Stimulated activated CD8-positive, alpha-beta memory T cell treated with anti-CD3 and anti-CD28 coated beads, Interleukin-7, amount 100 ng/mL, for 48 hours (primary cell): Measurements from ENCODE around the gene MAML3.

ENCODE experiments used
- DNase-seq, 2 donors: peaks; one replicate each; pipeline ENCODE4 v3.0.0-alpha.2; 2020; ENCODE audit warnings: low read depth in 1 of 2; ENCODE audit errors: extremely low read depth in 1 of 2

The MAML3 gene

DNA sequence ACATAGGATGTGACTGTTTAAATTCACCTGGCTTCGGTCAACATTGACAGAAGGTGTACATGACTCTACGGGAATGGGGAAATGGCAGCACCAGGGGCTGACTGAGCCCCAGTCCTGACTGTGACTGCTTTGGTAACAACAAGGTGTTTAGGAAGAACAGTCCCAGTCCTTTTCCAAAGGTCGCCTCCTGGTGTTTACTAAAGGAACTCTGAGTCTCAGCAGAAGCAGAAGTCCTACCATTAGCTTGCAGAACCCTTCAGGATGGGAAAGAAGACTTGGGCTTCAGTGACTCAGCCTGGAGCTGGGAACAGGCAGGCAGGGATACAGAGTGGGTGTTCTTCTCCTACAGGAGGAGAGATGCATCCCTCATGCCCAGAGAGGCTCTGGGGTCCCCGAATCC, 385.1 kb downstream of the MAML3 start:
- DNase-seq, result no peak

DNA sequence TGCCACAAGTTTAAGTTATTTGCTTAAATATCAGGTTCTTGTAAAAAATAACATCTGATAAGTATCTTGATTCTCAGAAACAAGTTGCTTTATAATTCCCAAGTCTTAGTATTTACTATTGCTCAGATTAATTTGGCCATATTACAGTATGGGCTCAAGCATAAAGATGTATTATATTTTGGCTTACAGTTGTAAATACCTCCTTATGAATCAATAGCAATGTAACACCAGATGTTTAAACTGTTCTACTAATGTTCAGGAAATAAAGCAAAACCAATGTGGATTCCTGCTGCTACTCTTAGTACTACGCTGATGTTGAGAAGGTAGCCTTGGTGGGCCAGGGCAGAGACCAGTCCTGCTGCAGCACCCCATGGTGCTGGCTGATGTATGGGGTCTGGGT, 385.6 kb downstream of the MAML3 start:
- DNase-seq, result no peak

DNA sequence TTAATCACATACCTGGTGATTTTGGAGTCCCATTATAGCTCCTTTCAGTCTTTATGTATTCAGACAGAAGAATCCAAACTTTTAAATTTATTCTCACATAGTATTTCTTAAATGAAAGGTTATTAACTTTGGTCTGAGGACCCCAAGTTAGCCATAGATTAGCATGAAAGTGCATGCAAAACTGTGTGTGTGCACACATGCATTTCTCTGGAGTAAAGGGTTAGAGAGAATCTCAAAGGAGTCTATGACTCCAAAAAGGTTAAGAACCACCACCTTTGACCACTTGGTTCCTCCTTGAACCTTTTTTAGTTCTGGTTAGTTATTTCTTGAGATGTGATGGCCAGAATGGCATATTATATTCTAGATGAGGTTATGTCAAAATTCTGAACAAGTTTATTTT, 386.4 kb downstream of the MAML3 start:
- DNase-seq, result no peak

DNA sequence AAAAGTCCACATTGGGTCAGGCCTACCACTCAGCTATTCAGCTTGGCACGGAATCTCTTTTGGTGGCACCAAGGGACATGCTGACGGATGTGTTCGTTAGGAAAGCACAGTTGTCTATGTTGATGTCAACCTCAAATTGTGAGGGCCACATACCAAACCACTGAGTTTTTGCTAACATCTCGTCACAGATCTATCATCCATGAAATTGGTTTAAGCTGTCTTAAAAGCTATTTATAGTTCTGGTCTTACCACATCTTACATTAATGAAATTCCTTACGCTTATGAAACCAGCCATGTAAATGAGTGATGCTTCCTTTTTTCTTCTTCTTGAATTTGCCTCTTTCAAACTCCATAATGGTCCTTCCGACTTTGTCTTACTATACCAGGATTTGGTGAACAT, 386.8 kb downstream of the MAML3 start:
- no peak for DNase-seq

DNA sequence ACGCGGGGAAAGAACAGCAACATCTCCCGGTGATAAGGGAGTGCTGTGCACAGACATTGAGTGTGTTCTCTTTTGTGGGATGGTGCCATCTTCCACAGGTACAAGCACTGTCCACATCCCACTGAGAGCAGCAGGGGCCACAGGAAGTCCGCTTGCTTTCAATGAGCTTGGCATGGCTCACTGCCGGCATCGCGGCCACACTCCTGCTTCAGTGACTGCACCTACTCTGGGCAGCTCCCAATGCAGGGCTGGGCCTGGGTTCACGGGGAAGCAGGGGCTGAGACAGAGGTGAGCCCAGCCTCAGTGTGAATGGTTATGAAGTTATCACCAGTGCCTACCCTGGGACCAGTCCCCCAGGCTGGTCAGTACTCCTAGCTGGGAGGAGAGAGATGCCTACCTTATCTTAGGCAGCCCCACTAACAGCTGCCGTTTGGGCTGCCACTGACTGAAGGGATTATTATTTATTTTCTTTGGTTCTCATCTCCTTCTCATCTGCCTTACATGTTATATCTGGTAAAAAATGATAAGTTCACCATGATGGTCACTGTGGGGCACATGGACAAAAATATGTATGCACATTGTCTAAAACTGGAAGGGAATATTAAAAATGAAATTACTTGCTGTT, 389.2 kb downstream of the MAML3 start:
- no peak for DNase-seq

DNA sequence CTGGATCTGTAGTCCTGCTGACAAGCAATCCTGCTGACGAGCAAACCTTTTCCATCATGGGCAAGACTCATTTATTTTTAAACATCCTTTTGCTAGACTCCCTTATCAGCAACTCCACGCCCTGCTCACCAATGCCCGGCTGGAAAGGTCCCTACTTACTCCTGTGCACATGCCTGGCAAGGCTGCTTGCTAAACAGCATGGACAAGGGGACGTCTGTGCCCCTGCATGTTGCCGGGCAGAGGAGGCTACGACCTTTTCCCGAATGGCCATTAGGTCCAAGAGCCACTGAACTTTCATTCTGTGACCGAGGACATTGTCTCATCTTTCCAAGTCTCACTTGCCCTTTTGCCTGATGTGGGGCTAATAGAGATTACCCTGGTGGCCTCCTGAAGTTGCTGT, 389.8 kb downstream of the MAML3 start:
- no peak for DNase-seq

DNA sequence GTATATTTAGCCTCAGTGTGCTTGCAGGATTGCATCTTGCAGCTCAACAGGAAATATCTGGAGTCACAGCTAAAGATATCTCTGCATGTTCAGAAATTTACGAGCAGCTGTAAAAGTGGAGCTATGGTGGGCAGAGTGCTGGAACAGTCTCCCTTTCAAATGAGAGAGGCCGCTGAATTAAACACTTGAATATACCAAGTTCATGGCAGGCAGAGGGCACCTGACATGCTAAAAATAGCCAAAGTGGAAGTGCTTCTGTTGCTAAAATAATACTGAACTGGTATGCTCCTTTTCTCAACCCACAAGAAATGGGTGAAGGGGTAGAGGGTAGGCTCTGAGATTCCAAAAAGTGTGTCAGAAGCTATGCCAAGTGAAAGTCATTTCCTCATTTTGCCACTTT, 390.3 kb downstream of the MAML3 start:
- DNase-seq, result no peak

DNA sequence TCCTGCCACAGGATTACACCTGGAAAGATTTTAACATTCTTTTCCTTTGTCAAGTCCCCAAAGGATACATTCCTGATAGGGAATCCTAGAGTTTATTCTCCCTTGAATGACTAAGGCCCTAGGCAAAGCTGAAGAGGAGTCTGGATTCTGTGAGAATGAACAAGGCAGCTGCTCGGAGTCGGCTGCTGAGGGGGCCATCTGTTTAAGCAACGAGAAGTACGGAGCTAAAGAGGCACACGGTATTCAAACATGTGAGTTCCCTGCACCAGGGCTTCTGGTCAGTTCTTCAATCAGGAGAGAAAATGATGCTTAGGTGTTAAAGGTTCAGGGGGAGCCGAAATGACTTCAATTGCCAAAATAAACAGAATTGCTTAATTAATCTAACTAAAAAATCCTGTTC, 390.8 kb downstream of the MAML3 start:
- DNase-seq, result no peak

DNA sequence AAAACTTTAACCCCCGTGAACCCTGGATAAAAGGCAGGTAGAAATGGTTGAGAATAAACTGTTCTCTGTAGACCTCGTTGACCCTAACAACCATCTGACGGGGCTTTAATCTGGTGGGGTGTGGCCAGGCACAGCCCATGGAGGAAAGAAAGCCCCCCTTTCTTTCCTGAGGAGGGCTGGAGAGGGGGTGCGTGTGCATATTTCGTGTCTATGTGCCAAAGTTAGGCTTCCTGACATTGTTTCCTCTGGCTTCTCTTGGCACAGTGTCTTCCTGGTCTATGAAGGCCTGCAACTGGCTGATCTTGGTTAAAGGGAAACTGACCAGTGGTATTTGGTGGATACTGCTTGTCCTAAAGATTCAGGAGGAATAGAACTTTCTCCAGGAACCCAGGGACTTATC, 391.3 kb downstream of the MAML3 start:
- DNase-seq, result no peak

DNA sequence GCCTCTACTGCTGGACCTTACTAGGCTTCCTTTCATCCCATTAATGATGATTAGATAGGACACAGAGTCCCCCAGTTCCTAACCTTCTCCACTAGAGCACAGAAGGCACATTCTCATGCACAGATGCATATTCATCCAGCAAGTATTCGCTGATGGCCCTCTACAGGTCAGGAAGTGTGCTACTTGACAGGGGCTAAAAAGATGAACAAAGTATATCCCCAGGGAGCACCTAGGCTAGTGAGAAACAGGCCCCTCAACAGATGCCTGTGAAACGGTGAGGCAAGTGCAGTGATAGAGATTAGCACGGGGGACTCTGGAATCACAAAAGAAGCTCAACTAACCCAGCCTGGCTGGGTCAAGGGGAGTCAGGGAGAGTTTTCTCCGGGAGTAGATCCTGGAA, 392.5 kb downstream of the MAML3 start:
- no peak for DNase-seq

DNA sequence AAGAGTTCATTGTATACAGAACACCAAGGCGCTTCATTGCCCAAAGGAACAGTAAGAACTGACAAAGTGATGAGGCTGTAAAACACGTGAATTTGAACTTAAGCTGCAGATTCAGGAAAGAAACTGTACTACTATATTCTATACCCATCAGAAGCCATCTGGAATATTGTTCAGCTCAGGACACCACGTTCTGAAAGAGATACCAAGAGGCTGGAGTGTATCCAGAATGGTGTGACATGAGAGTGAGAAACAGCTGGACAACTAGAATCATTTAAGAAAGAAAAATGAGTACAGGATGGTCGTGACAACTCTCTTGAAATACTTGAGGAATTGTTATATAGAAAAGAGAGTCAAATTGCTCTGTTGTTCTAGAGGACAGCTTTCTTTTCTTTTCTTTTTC, 393.4 kb downstream of the MAML3 start:
- no peak for DNase-seq

DNA sequence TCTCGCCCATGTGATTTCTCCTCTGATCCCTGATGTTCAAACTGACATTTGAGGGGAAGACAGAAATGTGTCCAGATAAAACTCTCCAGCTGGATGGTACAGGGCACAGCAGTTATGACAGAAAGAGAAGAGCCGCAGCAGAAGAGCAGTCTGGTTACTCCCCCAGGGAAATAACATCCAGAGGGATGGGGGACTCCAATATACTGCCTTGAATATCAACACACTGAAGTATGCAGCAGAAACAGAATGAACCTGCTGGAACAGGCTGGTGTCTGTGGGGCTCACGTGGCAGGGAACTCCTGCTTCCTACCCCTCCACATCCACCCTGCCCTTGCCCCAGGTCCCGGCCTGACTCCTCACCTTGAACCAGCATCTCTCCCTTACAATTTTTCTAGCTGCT, 394.9 kb downstream of the MAML3 start:
- DNase-seq, result no peak

DNA sequence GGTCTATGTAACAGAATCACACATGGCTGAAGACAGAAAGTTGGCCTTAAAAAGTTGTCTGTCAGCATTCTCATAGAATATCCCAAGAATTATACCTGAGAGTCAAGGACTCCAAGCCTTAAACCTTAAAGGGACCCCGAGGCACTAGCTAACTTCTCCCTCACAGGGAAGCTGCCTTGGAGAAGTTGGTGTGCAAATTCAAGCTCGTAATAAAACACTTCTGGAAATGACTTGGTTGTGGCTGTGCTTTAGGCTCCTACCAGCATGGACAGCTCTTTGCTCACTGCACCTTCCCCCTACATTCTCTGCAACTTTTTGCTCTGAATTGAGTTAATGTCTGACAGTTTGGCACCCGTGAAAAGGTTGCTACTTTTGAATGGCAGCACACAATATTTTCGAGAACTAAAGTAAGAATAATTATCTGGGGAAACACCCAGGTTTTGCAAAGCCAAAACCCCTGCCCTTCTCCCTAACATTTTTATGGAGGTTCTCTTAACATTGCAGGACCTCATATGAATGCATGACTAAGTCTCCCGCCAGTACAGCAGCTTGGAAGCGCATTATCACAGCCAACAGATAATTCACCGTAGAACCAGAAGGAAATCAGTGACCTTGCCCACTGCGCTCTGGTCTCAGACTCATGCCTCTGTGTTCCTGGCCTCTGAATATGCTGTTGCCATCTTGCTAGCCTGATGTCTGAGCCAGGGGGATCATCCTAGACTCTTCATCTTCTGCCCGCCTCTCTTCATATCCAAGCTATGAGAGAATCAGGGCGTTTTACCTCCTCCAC, 397.4 kb downstream of the MAML3 start:
- no peak for DNase-seq

DNA sequence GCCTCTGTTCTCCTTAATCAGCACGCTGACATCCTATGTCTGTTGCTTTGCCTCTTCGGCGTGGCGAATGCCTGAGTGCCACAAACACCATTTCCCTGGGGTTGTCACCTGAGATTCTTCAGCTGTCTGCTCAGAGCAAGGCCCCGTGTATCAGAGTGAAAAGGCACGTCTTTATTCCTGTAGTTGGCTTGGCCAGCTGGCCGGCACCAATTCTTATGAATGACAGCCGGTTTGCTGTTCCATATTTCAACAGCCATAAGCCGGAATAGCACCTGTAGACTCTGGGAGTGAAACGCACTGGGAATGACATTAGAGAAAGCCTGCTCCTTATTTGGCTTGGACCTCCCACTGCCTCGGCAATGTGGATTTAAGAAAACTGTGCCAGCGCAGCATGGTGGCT, 399.0 kb downstream of the MAML3 start:
- no peak for DNase-seq

DNA sequence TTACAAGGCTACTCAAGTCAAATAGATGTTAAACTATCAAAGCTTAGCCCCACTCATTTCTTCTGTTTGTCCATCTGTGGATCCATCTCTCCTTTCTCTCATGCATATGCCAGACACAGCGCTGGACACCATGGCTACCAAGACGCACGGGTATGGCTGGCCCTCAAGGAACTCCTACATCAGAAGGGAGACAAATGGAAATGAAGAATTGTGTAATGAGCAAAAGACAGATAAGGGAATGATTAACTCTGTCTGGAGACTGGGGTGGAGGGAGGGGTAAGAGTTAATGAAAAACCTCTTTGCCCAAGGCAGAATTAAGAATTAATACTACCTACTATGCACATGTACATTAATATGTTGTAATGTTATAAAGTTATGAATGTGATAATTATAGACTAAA, 400.3 kb downstream of the MAML3 start:
- no peak for DNase-seq

DNA sequence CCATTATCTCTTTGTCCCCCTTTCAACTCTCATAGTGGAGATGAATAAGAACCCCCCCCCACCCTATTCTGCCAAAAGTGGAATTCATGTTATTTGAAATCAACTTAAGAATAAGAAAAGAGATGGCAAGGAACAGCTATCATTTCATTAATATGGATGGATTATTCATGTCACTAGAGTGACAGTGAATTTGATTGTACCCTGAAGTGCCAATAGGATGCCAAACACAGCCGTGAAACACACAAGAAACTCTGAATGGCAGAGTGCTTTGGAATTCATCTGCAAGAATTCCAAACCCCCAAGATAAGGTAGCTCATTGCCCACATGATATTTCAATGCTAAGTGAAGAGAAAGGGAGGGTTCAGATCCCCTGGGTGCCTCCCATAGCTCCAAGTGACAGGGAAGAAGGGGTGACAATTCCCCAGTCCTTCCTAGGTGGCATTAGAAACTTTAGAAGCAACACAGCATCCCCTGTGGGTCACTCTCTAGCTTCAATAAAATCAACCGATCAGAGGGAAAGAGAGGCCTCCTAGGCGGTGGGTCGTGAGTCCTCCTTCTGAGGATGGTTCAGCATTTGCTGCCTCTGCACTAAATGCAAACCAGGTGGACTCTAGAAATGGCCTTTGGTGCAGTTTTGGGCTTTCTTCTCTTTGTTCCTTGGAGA, 404.0 kb downstream of the MAML3 start:
- no peak for DNase-seq

DNA sequence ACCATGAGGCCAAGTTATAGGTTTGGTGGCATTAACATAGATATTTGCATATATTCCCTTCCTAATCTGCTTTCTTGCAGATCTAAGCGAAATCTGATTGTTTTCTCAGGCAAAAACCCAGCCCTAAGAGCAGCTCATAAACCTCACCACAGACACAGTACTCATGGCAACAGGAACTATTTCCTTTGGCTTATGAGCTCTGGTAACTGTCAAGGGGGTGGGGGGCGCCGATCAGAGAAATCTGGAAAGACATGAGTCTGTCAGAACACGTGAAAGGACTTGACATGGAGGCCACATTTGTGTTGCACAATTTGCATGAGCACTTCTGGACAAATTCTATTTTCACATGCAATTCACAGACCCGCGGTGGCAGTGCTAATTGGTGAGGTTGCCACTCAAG, 404.6 kb downstream of the MAML3 start:
- no peak for DNase-seq

DNA sequence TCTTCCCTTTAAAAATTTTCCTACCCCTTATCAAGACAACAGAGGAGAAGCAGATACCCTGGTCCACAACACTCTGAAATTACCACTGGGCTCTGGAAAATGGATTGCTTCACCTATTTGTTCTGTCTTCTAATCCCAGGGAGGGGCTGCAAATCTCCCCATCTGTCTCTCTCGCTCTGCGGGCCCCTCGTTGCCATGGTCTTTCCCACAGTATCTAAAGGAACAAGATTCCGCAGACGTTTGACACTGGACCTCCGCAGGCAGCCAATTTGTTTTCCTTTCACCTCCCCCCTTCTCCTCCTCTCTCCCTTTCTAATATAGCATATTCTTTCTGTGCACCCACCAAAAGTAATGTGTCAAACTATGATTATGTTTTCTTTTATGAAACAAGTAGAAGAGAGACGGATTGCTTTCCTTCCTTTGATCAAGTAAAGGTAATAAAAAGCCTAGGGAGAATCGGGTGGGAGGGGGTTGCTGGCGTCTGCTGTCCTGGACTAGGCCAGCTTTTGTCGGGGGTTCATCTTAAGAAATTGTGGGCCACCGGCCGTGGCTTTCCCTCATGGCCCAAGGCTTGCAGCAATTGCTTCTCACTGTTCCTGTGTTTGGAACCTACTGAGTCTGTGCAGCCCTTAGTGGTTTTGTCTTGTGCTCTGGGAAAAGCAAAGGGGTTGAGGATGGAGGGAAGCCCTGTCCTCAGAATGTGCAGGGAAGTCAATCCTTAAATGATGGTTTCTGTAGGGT, 407.4 kb downstream of the MAML3 start:
- DNase-seq, result no peak

DNA sequence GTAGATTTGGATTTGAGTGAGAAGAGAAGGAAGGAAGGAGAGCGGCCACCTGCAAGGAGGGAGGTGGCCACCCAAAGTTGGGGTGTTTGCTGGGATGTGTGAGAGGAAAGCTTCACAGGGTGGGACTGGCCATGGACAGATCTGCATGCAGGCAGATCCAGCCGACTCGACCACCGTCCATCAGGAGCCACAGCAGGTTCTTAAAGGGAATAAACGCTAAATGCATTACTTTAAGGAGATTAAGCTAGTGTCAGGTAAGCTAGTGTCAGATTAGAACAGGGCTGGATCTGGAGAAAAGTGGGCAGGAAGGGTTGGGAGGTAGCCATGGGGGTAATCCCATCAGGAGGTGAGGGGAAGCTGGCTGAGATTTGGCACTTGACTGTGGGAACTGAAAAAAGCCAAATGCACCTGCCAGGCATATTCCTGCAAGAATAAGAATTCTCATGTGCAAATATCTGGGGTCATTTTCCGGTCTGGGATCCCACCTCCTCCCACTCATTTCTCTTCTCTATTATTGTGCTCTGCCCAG, 408.8 kb downstream of the MAML3 start:
- no peak for DNase-seq

DNA sequence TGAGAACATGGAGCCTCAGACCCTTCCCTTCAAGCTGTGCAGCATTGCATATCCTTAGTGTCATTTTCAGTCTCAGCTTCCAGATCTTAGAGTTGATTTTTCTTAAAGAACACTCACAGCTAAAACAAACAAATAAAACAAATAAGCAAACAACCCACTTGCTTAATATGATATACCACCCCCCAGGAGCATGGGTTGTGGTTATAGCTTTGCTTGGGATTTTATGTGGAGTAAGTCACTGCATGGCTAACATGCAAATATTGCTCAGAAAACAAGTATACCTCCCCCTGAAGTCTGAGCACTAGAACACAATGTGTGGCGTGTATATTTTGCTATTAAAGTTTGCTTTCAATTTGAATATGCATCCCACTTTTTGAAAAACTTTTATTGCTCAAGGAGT, 409.8 kb downstream of the MAML3 start:
- no peak for DNase-seq

DNA sequence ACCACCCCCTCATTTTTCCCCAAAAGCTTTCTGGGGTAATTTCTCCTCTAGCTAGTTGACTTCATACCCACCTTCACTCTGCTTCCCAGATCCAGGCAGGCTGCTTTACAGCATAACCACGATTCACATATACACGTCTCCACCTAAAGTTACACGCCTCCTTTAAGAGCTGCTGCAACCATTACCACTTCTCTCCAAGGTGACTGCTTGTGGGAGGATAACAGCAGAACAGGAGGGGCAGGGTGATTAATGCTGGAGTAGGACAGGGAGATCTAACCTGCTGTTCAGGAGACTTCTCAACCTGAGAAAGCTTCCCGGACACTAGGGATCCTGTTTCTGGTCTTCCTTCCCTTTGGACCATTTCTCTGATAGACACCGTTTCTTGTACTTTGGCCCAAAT, 411.0 kb downstream of the MAML3 start:
- no peak for DNase-seq
